ENCODE data around the gene PPP1R12B. TPM values are rescaled to one million over a fixed set of nuclear protein-coding genes. Genes with fewer than 3 reads are reported as not detected.
"Not testable (repeated sequence)": the region's sequence is repeated elsewhere in the genome, so short reads cannot be mapped to it uniquely, and the experiment has no call there.

Gene PPP1R12B
- total RNA-seq, 1 experiment from 2014 or later = 33.3 TPM

- Histone ChIP-seq H3K27ac (peak overlapping the region; percentile 27), H3K36me3 (ENCODE audit: low read depth) (0 out of 2 replicates have a peak, but pooled peaks cover 14% of the 10 kb centered on the region), H3F3A (ENCODE audit: insufficient read depth, low read depth) (peaks cover 51% of the 10 kb centered on the region), H3K4me2 (peak overlapping the region; percentile 60), H3K4me3 (peak overlapping the region; percentile 15; the same call in 1 of the 2 replicates), H3K4me1 (replicated peaks; ENCODE audit: insufficient read depth) (peaks cover 81% of the 10 kb centered on the region)
- H3K27me3 ChIP-seq (ENCODE audit: insufficient read depth, low read depth); H3K9me3 ChIP-seq (ENCODE audit: insufficient read depth, low read depth); POLR2A ChIA-PET (ENCODE audit: unreplicated experiment); H3K9me2 ChIP-seq (ENCODE audit: insufficient read depth); H4K20me1 ChIP-seq (ENCODE audit: insufficient read depth); DNase-seq; H3K79me2 ChIP-seq (ENCODE audit: low read depth); BruUV-seq (replicated peaks); H2AFZ ChIP-seq: not testable (repeated sequence)
- intact Hi-C loops (cut with micrococcal nuclease; ENCODE audit: unreplicated experiment) = loop anchor here (1.0 to 10.0 kb wide), 3 partner anchors 136 to 279 kb away; no protein-coding TSS in a partner anchor
- CTCF ChIA-PET = interaction anchor here (1.4 to 1.8 kb wide), 2 partner anchors 136 to 255 kb away, joined by 4 to 6 read pairs; no protein-coding TSS in a partner anchor
- peak; percentile 77 for TF ChIP-seq CTCF (conservative IDR thresholded peaks at IDR 0.05)
Measured at GRCh38 chr1:202464153-202464742, 115.7 kb downstream of the PPP1R12B start.

GRCh38 chr1:202465644-202466270 lies 117.3 kb downstream of the PPP1R12B start:
- H3K79me2 ChIP-seq (ENCODE audit: low read depth); BruUV-seq (replicated peaks); H2AFZ ChIP-seq; H3K9me3 ChIP-seq (ENCODE audit: insufficient read depth, low read depth); H4K20me1 ChIP-seq (ENCODE audit: insufficient read depth); H3K27me3 ChIP-seq (ENCODE audit: insufficient read depth, low read depth); H3K9me2 ChIP-seq (ENCODE audit: insufficient read depth): not testable (repeated sequence)
- Histone ChIP-seq H3F3A (ENCODE audit: insufficient read depth, low read depth) (peaks cover 38% of the 10 kb centered on the region), H3K27ac (peak overlapping the region; percentile 70), H3K36me3 (ENCODE audit: low read depth) (0 out of 2 replicates have a peak, but pooled peaks cover 11% of the 10 kb centered on the region), H3K4me3 (peak overlapping the region; percentile 18; the same call in 1 of the 2 replicates), H3K4me1 (replicated peaks; ENCODE audit: insufficient read depth) (peaks cover 66% of the 10 kb centered on the region), H3K4me2 (peak overlapping the region; percentile 64)
- ChIA-PET POLR2A (ENCODE audit: unreplicated experiment) (interaction anchor here (0.6 kb wide), 2 partner anchors 47 to 323 kb away, joined by 3 read pairs; no protein-coding TSS in a partner anchor), CTCF (interaction anchor here (0.9 kb wide), 1 partner anchor 253 kb away, joined by 3 read pairs; no protein-coding TSS in a partner anchor)
- intact Hi-C loops (cut with micrococcal nuclease; ENCODE audit: unreplicated experiment) = loop anchor here (2.0 to 10.0 kb wide), 3 partner anchors 122 to 281 kb away; no protein-coding TSS in a partner anchor
- DNase-seq = peak in 1 of 2 experiments; percentile 61

GRCh38 chr1:202466339-202466738 lies 117.8 kb downstream of the PPP1R12B start:
- Histone ChIP-seq H3K36me3 (ENCODE audit: low read depth) (0 out of 2 replicates have a peak, but pooled peaks cover 11% of the 10 kb centered on the region), H3K27ac (peak overlapping the region; percentile 70), H3K4me3 (peak overlapping the region; percentile 18; the same call in 1 of the 2 replicates), H3K4me1 (replicated peaks; ENCODE audit: insufficient read depth) (peaks cover 62% of the 10 kb centered on the region), H3F3A (ENCODE audit: insufficient read depth, low read depth) (peaks cover 38% of the 10 kb centered on the region), H3K4me2 (peak overlapping the region; percentile 64)
- H4K20me1 ChIP-seq (ENCODE audit: insufficient read depth); CTCF ChIA-PET; H2AFZ ChIP-seq; DNase-seq; H3K9me2 ChIP-seq (ENCODE audit: insufficient read depth); BruUV-seq (replicated peaks); H3K79me2 ChIP-seq (ENCODE audit: low read depth); H3K27me3 ChIP-seq (ENCODE audit: insufficient read depth, low read depth); H3K9me3 ChIP-seq (ENCODE audit: insufficient read depth, low read depth): not testable (repeated sequence)
- POLR2A ChIA-PET (ENCODE audit: unreplicated experiment) = interaction anchor here (0.6 kb wide), 1 partner anchor 46 kb away, joined by 3 read pairs; no protein-coding TSS in a partner anchor
- intact Hi-C loops (cut with micrococcal nuclease; ENCODE audit: unreplicated experiment) = loop anchor here (5.0 to 10.0 kb wide), 2 partner anchors 121 to 282 kb away; no protein-coding TSS in a partner anchor

GRCh38 chr1:202467381-202467780 lies 118.9 kb downstream of the PPP1R12B start:
- CTCF ChIA-PET; BruUV-seq (replicated peaks); H4K20me1 ChIP-seq (ENCODE audit: insufficient read depth); H3K27ac ChIP-seq; H3K79me2 ChIP-seq (ENCODE audit: low read depth); POLR2A ChIA-PET (ENCODE audit: unreplicated experiment); H2AFZ ChIP-seq; H3K9me2 ChIP-seq (ENCODE audit: insufficient read depth); H3K27me3 ChIP-seq (ENCODE audit: insufficient read depth, low read depth); H3K4me2 ChIP-seq; DNase-seq; H3K9me3 ChIP-seq (ENCODE audit: insufficient read depth, low read depth); H3K4me3 ChIP-seq: not testable (repeated sequence)
- Histone ChIP-seq H3F3A (ENCODE audit: insufficient read depth, low read depth) (peaks cover 36% of the 10 kb centered on the region), H3K4me1 (replicated peaks; ENCODE audit: insufficient read depth) (peaks cover 51% of the 10 kb centered on the region), H3K36me3 (ENCODE audit: low read depth) (0 out of 2 replicates have a peak, but pooled peaks cover 11% of the 10 kb centered on the region)
- intact Hi-C loops (cut with micrococcal nuclease; ENCODE audit: unreplicated experiment) = loop anchor here (5.0 to 10.0 kb wide), 2 partner anchors 120 to 283 kb away; no protein-coding TSS in a partner anchor

- POLR2A ChIA-PET (ENCODE audit: unreplicated experiment); H3K27me3 ChIP-seq (ENCODE audit: insufficient read depth, low read depth); H3K9me3 ChIP-seq (ENCODE audit: insufficient read depth, low read depth); H4K20me1 ChIP-seq (ENCODE audit: insufficient read depth); H3K9me2 ChIP-seq (ENCODE audit: insufficient read depth); H3K4me2 ChIP-seq; H3K79me2 ChIP-seq (ENCODE audit: low read depth); H2AFZ ChIP-seq; BruUV-seq (replicated peaks); CTCF ChIA-PET; H3K4me3 ChIP-seq: not testable (repeated sequence)
- peak in 1 of 2 experiments; percentile 50 for DNase-seq
- intact Hi-C loops (cut with micrococcal nuclease; ENCODE audit: unreplicated experiment) = loop anchor here (5.0 to 10.0 kb wide), 2 partner anchors 119 to 284 kb away; no protein-coding TSS in a partner anchor
- H3F3A ChIP-seq (ENCODE audit: insufficient read depth, low read depth) = peaks cover 31% of the 10 kb centered on the region
- H3K36me3 ChIP-seq (ENCODE audit: low read depth) = 0 out of 2 replicates have a peak, but pooled peaks cover 11% of the 10 kb centered on the region
- peak overlapping the region; percentile 26 for H3K27ac ChIP-seq
- peaks cover 38% of the 10 kb centered on the region for H3K4me1 ChIP-seq (replicated peaks; ENCODE audit: insufficient read depth)
Measured at GRCh38 chr1:202468695-202469094, 120.2 kb downstream of the PPP1R12B start.

- H3K4me2 ChIP-seq; DNase-seq; H3K4me3 ChIP-seq; H3K9me2 ChIP-seq (ENCODE audit: insufficient read depth); BruUV-seq (replicated peaks); H3K36me3 ChIP-seq (ENCODE audit: low read depth); POLR2A ChIA-PET (ENCODE audit: unreplicated experiment); H2AFZ ChIP-seq; H4K20me1 ChIP-seq (ENCODE audit: insufficient read depth); H3K27me3 ChIP-seq (ENCODE audit: insufficient read depth, low read depth); H3K79me2 ChIP-seq (ENCODE audit: low read depth); CTCF ChIA-PET; H3K9me3 ChIP-seq (ENCODE audit: insufficient read depth, low read depth): not testable (repeated sequence)
- H3K4me1 ChIP-seq (replicated peaks; ENCODE audit: insufficient read depth) = peaks cover 34% of the 10 kb centered on the region
- peak overlapping the region; percentile 26 for H3K27ac ChIP-seq
- peaks cover 27% of the 10 kb centered on the region for H3F3A ChIP-seq (ENCODE audit: insufficient read depth, low read depth)
- intact Hi-C loops (cut with micrococcal nuclease; ENCODE audit: unreplicated experiment) = loop anchor here (5.0 to 10.0 kb wide), 2 partner anchors 118 to 284 kb away; no protein-coding TSS in a partner anchor
Measured at GRCh38 chr1:202469123-202469522, 120.6 kb downstream of the PPP1R12B start.
